ENCODE results near the gene SLC35F1.

SLC35F1 gene

GRCh38 chr6:118203545-118203944 is 296.5 kb downstream of the SLC35F1 start:
- Histone ChIP-seq H3K27ac (ENCODE audit: low read depth, low read length, poor library complexity, severe bottlenecking) (no peak overlapping the region), H4K20me1 (ENCODE audit: insufficient read depth, low read length) (no peaks in the 10 kb centered on the region), H3K79me2 (ENCODE audit: insufficient read depth, low read length) (no peaks in the 10 kb centered on the region), H3K9me2 (ENCODE audit: low read depth, low read length) (no peaks in the 10 kb centered on the region), H2AFZ (ENCODE audit: low read length) (no peak overlapping the region), H3K27me3 (ENCODE audit: insufficient read depth, low read length) (no peaks in the 10 kb centered on the region), H3K4me1 (ENCODE audit: insufficient read depth, low read length, severe bottlenecking) (no peaks in the 10 kb centered on the region), H3K36me3 (ENCODE audit: insufficient read depth, low read length) (no peaks in the 10 kb centered on the region), H3F3A (ENCODE audit: insufficient read depth, low read length) (no peaks in the 10 kb centered on the region), H3K4me3 (ENCODE audit: low read depth, low read length, poor library complexity, severe bottlenecking) (no peak overlapping the region), H3K4me2 (ENCODE audit: low read length) (no peak overlapping the region), H3K9me3 (ENCODE audit: low read length) (no peaks in the 10 kb centered on the region), H3K9ac (ENCODE audit: low read length) (no peak overlapping the region)
- TF ChIP-seq EZH2 (IDR thresholded peaks at IDR 0.05; ENCODE audit: borderline replicate concordance, low read length), result no peak
- TF ChIP-seq, protein P1, sequence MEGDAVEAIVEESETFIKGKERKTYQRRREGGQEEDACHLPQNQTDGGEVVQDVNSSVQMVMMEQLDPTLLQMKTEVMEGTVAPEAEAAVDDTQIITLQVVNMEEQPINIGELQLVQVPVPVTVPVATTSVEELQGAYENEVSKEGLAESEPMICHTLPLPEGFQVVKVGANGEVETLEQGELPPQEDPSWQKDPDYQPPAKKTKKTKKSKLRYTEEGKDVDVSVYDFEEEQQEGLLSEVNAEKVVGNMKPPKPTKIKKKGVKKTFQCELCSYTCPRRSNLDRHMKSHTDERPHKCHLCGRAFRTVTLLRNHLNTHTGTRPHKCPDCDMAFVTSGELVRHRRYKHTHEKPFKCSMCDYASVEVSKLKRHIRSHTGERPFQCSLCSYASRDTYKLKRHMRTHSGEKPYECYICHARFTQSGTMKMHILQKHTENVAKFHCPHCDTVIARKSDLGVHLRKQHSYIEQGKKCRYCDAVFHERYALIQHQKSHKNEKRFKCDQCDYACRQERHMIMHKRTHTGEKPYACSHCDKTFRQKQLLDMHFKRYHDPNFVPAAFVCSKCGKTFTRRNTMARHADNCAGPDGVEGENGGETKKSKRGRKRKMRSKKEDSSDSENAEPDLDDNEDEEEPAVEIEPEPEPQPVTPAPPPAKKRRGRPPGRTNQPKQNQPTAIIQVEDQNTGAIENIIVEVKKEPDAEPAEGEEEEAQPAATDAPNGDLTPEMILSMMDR (IDR thresholded peaks at IDR 0.05; ENCODE audit: low read length), result no peak

DNA sequence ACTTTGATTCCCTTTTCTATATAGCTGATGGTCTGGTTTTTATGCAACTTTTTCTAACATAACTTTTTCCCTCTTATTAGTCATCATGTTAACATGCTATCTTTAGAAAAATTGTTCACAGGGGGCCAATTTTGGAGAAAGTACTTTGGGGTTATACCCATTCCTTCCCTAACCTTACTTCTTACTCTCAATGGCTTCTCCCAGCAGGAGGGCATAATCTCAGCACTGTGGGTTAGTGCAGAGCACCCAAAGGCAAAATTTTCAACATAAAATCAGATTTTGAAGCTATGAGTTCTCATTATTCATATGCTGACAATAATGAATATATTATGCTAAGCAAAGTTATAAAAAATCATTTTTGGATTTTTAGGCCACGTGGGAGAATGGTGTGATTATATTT is 299.2 kb downstream of the SLC35F1 start:
- Histone ChIP-seq H3K4me1 (ENCODE audit: insufficient read depth, low read length, severe bottlenecking) (no peaks in the 10 kb centered on the region), H3K4me2 (ENCODE audit: low read length) (no peak overlapping the region), H4K20me1 (ENCODE audit: insufficient read depth, low read length) (no peaks in the 10 kb centered on the region), H3K4me3 (ENCODE audit: low read depth, low read length, poor library complexity, severe bottlenecking) (no peak overlapping the region), H3K9me2 (ENCODE audit: low read depth, low read length) (no peaks in the 10 kb centered on the region), H3K27me3 (ENCODE audit: insufficient read depth, low read length) (no peaks in the 10 kb centered on the region), H3F3A (ENCODE audit: insufficient read depth, low read length) (no peaks in the 10 kb centered on the region), H3K27ac (ENCODE audit: low read depth, low read length, poor library complexity, severe bottlenecking) (no peak overlapping the region), H3K9ac (ENCODE audit: low read length) (no peak overlapping the region), H2AFZ (ENCODE audit: low read length) (no peak overlapping the region), H3K36me3 (ENCODE audit: insufficient read depth, low read length) (no peaks in the 10 kb centered on the region), H3K9me3 (ENCODE audit: low read length) (no peaks in the 10 kb centered on the region), H3K79me2 (ENCODE audit: insufficient read depth, low read length) (no peaks in the 10 kb centered on the region)
- TF ChIP-seq, protein P1 (IDR thresholded peaks at IDR 0.05; ENCODE audit: low read length), result no peak
- TF ChIP-seq EZH2 (IDR thresholded peaks at IDR 0.05; ENCODE audit: borderline replicate concordance, low read length), result no peak

GRCh38 chr6:118207947-118208346 is 300.9 kb downstream of the SLC35F1 start:
- no peaks in the 10 kb centered on the region for H4K20me1 ChIP-seq (ENCODE audit: insufficient read depth, low read length)
- H3K4me2 ChIP-seq (ENCODE audit: low read length), result no peak overlapping the region
- H3K4me1 ChIP-seq (ENCODE audit: insufficient read depth, low read length, severe bottlenecking), result no peaks in the 10 kb centered on the region
- no peak overlapping the region for H3K9ac ChIP-seq (ENCODE audit: low read length)
- no peaks in the 10 kb centered on the region for H3K79me2 ChIP-seq (ENCODE audit: insufficient read depth, low read length)
- no peak overlapping the region for H3K4me3 ChIP-seq (ENCODE audit: low read depth, low read length, poor library complexity, severe bottlenecking)
- no peaks in the 10 kb centered on the region for H3K36me3 ChIP-seq (ENCODE audit: insufficient read depth, low read length)
- no peaks in the 10 kb centered on the region for H3F3A ChIP-seq (ENCODE audit: insufficient read depth, low read length)
- no peaks in the 10 kb centered on the region for H3K27me3 ChIP-seq (ENCODE audit: insufficient read depth, low read length)
- no peak overlapping the region for H2AFZ ChIP-seq (ENCODE audit: low read length)
- TF ChIP-seq EZH2 (IDR thresholded peaks at IDR 0.05; ENCODE audit: borderline replicate concordance, low read length), result no peak
- TF ChIP-seq, protein P1 (IDR thresholded peaks at IDR 0.05; ENCODE audit: low read length), result no peak
- no peaks in the 10 kb centered on the region for H3K9me2 ChIP-seq (ENCODE audit: low read depth, low read length)
- H3K9me3 ChIP-seq (ENCODE audit: low read length), result no peaks in the 10 kb centered on the region
- H3K27ac ChIP-seq (ENCODE audit: low read depth, low read length, poor library complexity, severe bottlenecking), result no peak overlapping the region
